Neural progenitor cell (in vitro differentiated cells): Measurements from ENCODE around the gene SCN8A. TPM values are rescaled to one million over a fixed set of nuclear protein-coding genes. Genes with fewer than 3 reads are reported as not detected.

Experiments used
- DNase-seq: peaks from one replicate; pipeline ENCODE4 v3.0.0-alpha.2; 2016; ENCODE audit warnings: low spot score
- H2AFZ ChIP-seq: fragments of 200-600 bp; sonication (generic); replicated peaks from 2 replicates; pipeline ENCODE4 v1.6.1; 2016; ENCODE audit warnings: antibody characterized with exemption
- H3F3A ChIP-seq: fragments of 200-600 bp; sonication (generic); 2 replicates; pipeline ENCODE4 v1.6.1; 2016; ENCODE audit warnings: antibody characterized with exemption, low read depth
- H3K27ac ChIP-seq: fragments of 200-600 bp; sonication (generic); 2 replicates; pipeline ENCODE4 v1.5.1; 2016; ENCODE audit warnings: mild to moderate bottlenecking
- H3K27me3 ChIP-seq: fragments of 200-600 bp; sonication (generic); 2 replicates; pipeline ENCODE4 v1.6.1; 2016; ENCODE audit warnings: mild to moderate bottlenecking, moderate library complexity
- H3K36me3 ChIP-seq: fragments of 200-600 bp; sonication (generic); 2 replicates; pipeline ENCODE4 v1.5.1; 2016
- H3K4me1 ChIP-seq: fragments of 200-600 bp; sonication (generic); 2 replicates; pipeline ENCODE4 v1.6.1; 2016; ENCODE audit warnings: mixed run types
- H3K4me2 ChIP-seq: fragments of 200-600 bp; sonication (generic); 2 replicates; pipeline ENCODE4 v1.6.1; 2016
- H3K4me3 ChIP-seq: fragments of 200-600 bp; sonication (generic); 2 replicates; pipeline ENCODE4 v1.5.1; 2016
- H3K79me2 ChIP-seq: fragments of 200-600 bp; sonication (generic); 2 replicates; pipeline ENCODE4 v1.6.1; 2016; ENCODE audit warnings: low read depth
- H3K9ac ChIP-seq: fragments of 200-600 bp; sonication (generic); 2 replicates; pipeline ENCODE4 v1.6.1; 2016
- H3K9me3 ChIP-seq: fragments of 200-600 bp; sonication (generic); 2 replicates; pipeline ENCODE4 v1.5.1; 2016; ENCODE audit warnings: low read depth
- H4K20me1 ChIP-seq: fragments of 200-600 bp; sonication (generic); 2 replicates; pipeline ENCODE4 v1.6.1; 2016; ENCODE audit warnings: low read depth
- H3K27ac Mint-ChIP-seq: 3 replicates; pipeline ENCODE4 v1.8.0; 2021; ENCODE audit warnings: mixed read lengths
- H3K27me3 Mint-ChIP-seq: 2 replicates; pipeline ENCODE4 v1.8.0; 2022; ENCODE audit warnings: low read depth, mild to moderate bottlenecking, inconsistent platforms, moderate library complexity, mixed read lengths; ENCODE audit not compliant: insufficient read depth
- H3K36me3 Mint-ChIP-seq: 3 replicates; pipeline ENCODE4 v1.8.0; 2021; ENCODE audit warnings: mixed read lengths
- H3K4me1 Mint-ChIP-seq: 3 replicates; pipeline ENCODE4 v1.8.0; 2021; ENCODE audit warnings: mixed read lengths
- H3K4me3 Mint-ChIP-seq: 3 replicates; pipeline ENCODE4 v1.8.0; 2021; ENCODE audit warnings: mild to moderate bottlenecking, moderate library complexity, mixed read lengths
- H3K9me3 Mint-ChIP-seq: 3 replicates; pipeline ENCODE4 v1.8.0; 2020; ENCODE audit warnings: mixed read lengths
- EZH2 ChIP-seq: fragments of 200-600 bp; sonication (generic); IDR thresholded peaks from 2 replicates; pipeline ENCODE4 v1.6.1; 2017; ENCODE audit warnings: antibody characterized with exemption, mild to moderate bottlenecking, moderate library complexity
- EZH2phosphoT487 ChIP-seq: fragments of 200-600 bp; sonication (generic); IDR thresholded peaks from 2 replicates; pipeline ENCODE4 v1.6.1; 2017; ENCODE audit warnings: antibody characterized with exemption
- total RNA-seq: library from RNA; depleted of rRNA; stranded (reverse); fragments of >200 nt; gene quantifications from 2 replicates; pipeline ENCODE4 v1.2.3, GENCODE V29; 2015; ENCODE audit warnings: low replicate concordance
- TF ChIP-seq, protein P1 (sequence below): fragments of 200-600 bp; sonication (generic); IDR thresholded peaks from 2 replicates; pipeline ENCODE4 v1.5.1; 2017; ENCODE audit warnings: antibody characterized with exemption, mild to moderate bottlenecking

Gene SCN8A
- total RNA-seq, 1 donor from 2014 or later, result 14.2 TPM

- Histone ChIP-seq H3K79me2 (no peaks in the 10 kb centered on the region), H3K9me3 (no peaks in the 10 kb centered on the region), H3K4me1 (no peaks in the 10 kb centered on the region), H3F3A (no peaks in the 10 kb centered on the region), H3K36me3 (no peaks in the 10 kb centered on the region), H3K4me3 (no peak overlapping the region), H3K9ac (no peak overlapping the region), H4K20me1 (no peaks in the 10 kb centered on the region), H2AFZ (no peak overlapping the region), H3K27me3 (no peaks in the 10 kb centered on the region), H3K4me2 (no peak overlapping the region), H3K27ac (no peak overlapping the region)
- DNase-seq, result no peak
- TF ChIP-seq, protein P1, sequence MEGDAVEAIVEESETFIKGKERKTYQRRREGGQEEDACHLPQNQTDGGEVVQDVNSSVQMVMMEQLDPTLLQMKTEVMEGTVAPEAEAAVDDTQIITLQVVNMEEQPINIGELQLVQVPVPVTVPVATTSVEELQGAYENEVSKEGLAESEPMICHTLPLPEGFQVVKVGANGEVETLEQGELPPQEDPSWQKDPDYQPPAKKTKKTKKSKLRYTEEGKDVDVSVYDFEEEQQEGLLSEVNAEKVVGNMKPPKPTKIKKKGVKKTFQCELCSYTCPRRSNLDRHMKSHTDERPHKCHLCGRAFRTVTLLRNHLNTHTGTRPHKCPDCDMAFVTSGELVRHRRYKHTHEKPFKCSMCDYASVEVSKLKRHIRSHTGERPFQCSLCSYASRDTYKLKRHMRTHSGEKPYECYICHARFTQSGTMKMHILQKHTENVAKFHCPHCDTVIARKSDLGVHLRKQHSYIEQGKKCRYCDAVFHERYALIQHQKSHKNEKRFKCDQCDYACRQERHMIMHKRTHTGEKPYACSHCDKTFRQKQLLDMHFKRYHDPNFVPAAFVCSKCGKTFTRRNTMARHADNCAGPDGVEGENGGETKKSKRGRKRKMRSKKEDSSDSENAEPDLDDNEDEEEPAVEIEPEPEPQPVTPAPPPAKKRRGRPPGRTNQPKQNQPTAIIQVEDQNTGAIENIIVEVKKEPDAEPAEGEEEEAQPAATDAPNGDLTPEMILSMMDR, result no peak
- no peak for TF ChIP-seq EZH2phosphoT487
- no peak for TF ChIP-seq EZH2
- Mint-ChIP-seq H3K27me3 (peaks cover 2% of the 10 kb centered on the region), H3K4me1 (peaks cover 4% of the 10 kb centered on the region), H3K4me3 (no peak overlapping the region), H3K36me3 (peaks cover 42% of the 10 kb centered on the region), H3K9me3 (peaks cover 5% of the 10 kb centered on the region), H3K27ac (no peak overlapping the region)
Observed at GRCh38 chr12:51744957-51745356, 153.9 kb downstream of the SCN8A start.

- H3K4me2 ChIP-seq, result no peak overlapping the region
- Mint-ChIP-seq H3K4me3 (no peak overlapping the region), H3K27me3 (peaks cover under 1% of the 10 kb centered on the region), H3K9me3 (no peaks in the 10 kb centered on the region), H3K36me3 (peaks cover 43% of the 10 kb centered on the region), H3K4me1 (peaks cover 4% of the 10 kb centered on the region), H3K27ac (no peak overlapping the region)
- H3K9me3 ChIP-seq, result no peaks in the 10 kb centered on the region
- H3K79me2 ChIP-seq, result no peaks in the 10 kb centered on the region
- H3F3A ChIP-seq, result no peaks in the 10 kb centered on the region
- no peak for DNase-seq
- H2AFZ ChIP-seq, result no peak overlapping the region
- H3K4me1 ChIP-seq, result no peaks in the 10 kb centered on the region
- TF ChIP-seq EZH2phosphoT487, result no peak
- no peak for TF ChIP-seq EZH2
- TF ChIP-seq, protein P1, result no peak
- no peak overlapping the region for H3K9ac ChIP-seq
- H4K20me1 ChIP-seq, result no peaks in the 10 kb centered on the region
- no peaks in the 10 kb centered on the region for H3K36me3 ChIP-seq
- H3K27ac ChIP-seq, result no peak overlapping the region
- no peaks in the 10 kb centered on the region for H3K27me3 ChIP-seq
- H3K4me3 ChIP-seq, result no peak overlapping the region
Observed at GRCh38 chr12:51746416-51746815, 155.4 kb downstream of the SCN8A start.

DNA sequence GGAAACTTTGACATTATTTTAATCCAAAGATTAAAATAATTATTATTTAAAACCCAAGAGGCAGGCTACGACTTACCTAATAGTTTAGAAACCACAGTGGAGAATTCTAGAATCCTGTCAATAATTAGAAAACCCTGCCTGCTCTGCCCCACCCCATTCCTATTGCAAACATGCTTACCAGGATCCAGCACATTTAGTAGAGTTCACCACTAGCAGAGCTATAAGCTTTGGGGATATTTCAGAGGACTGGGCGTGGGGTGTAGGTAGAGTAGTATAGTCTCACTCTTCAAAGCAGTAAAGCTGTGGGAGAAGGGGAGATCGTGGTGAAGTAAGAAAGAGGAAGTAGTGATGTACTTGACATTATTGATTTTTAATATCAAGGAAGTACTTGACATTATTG is 157.2 kb downstream of the SCN8A start:
- H3K27ac Mint-ChIP-seq, result no peak overlapping the region
- peaks cover 4% of the 10 kb centered on the region for H3K4me1 Mint-ChIP-seq
- H3K27me3 ChIP-seq, result no peaks in the 10 kb centered on the region
- H3K27ac ChIP-seq, result no peak overlapping the region
- no peak for TF ChIP-seq EZH2phosphoT487
- no peak for TF ChIP-seq EZH2
- TF ChIP-seq, protein P1, result no peak
- no peak overlapping the region for H2AFZ ChIP-seq
- H3K9me3 Mint-ChIP-seq, result no peaks in the 10 kb centered on the region
- H3K4me2 ChIP-seq, result no peak overlapping the region
- no peaks in the 10 kb centered on the region for H3K79me2 ChIP-seq
- H3K27me3 Mint-ChIP-seq, result no peaks in the 10 kb centered on the region
- peaks cover 39% of the 10 kb centered on the region for H3K36me3 Mint-ChIP-seq
- no peak overlapping the region for H3K4me3 ChIP-seq
- H3K9ac ChIP-seq, result no peak overlapping the region
- H3F3A ChIP-seq, result no peaks in the 10 kb centered on the region
- no peaks in the 10 kb centered on the region for H3K4me1 ChIP-seq
- no peaks in the 10 kb centered on the region for H4K20me1 ChIP-seq
- no peak for DNase-seq
- no peaks in the 10 kb centered on the region for H3K36me3 ChIP-seq
- H3K4me3 Mint-ChIP-seq, result no peak overlapping the region
- H3K9me3 ChIP-seq, result no peaks in the 10 kb centered on the region
